Nephron (organoid): ENCODE measurements around the gene TUBA1B.
A peak's percentile ranks its signal among the peaks of the same experiment; 100 is the strongest.

Experiments
- H3K27ac Mint-ChIP-seq, 3 experiments: 2 replicates each; pipeline ENCODE4 v1.8.0; 2020; ENCODE audit warnings: mixed read lengths in 3 of 3, mild to moderate bottlenecking in 2 of 3, moderate library complexity in 1 of 3
- H3K27me3 Mint-ChIP-seq: 2 replicates; pipeline ENCODE4 v1.8.0; 2021; ENCODE audit warnings: low read depth, mild to moderate bottlenecking, moderate library complexity, mixed read lengths
- H3K36me3 Mint-ChIP-seq: 2 replicates; pipeline ENCODE4 v1.8.0; 2020; ENCODE audit warnings: low read depth, mixed read lengths
- H3K4me1 Mint-ChIP-seq: 2 replicates; pipeline ENCODE4 v1.8.0; 2020; ENCODE audit warnings: mixed read lengths
- H3K4me3 Mint-ChIP-seq, 3 experiments: 2 replicates each; pipeline ENCODE4 v1.8.0; 2020; ENCODE audit warnings: mild to moderate bottlenecking in 3 of 3, mixed read lengths in 3 of 3, moderate library complexity in 2 of 3
- H3K9me3 Mint-ChIP-seq: 2 replicates; pipeline ENCODE4 v1.8.0; 2020; ENCODE audit warnings: mixed read lengths
- TF ChIP-seq, protein P1 (sequence below), 3 experiments: fragments of 200-600 bp; sonication (generic); IDR thresholded peaks; one replicate each; pipeline ENCODE4 v1.5.0; 2021; ENCODE audit warnings: antibody characterized with exemption in 3 of 3; ENCODE audit not compliant: unreplicated experiment in 3 of 3

TUBA1B gene

DNA sequence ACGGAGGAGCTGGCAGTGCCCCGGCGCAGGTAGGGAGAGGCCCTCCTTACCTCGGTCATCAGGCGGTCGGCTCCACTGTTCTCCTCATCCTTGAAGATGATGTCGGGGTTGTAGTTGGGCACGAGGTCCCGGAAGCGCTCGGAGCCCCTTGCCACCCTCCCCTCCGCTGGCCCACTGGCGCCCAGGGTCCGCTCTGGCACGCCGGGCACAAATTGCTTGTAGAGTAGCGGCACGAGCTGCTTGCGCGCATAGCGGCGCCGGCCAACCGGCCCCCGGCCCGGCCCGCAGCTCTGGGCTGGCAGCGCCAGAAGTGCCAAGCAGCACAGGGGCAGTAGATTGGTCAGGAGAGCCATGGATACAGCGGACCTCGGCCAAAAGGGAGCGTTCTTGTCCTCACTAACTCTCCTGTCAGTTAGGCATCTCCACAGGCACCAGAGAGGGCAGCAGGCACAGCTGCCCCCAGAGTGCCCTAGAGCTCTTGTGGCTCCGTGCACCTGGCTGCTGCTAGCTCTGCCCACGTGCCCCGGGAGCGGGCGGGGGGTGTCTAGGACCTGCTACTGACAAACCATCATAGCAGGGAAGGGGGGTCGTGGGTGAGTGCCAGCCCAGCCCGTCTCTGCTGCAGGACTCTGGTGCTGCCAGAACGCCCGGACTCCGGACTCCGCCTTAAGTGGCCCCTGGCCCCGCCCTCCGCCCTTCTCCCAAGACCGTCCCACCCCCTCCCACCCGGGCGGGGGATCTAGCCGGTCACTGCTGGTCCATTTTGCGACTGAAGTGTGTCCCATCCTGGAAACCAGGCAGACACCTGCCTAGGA is 36.8 kb downstream of the TUBA1B start, which contains the start of gene DHH:
Gene DHH, minus strand, starts transcription at position 642 of the 815 bp plus-strand sequence. Its CDS starts 289 bp downstream, at position 353.
- Mint-ChIP-seq H3K27me3 (peaks cover 81% of the 10 kb centered on the region), H3K36me3 (peaks cover 33% of the 10 kb centered on the region), H3K27ac (no peak within 1 kb of the TSS), H3K4me1 (peaks cover 36% of the 10 kb centered on the region), H3K9me3 (no peaks in the 10 kb centered on the region), H3K4me3 (peak within 1 kb of the TSS; percentile 45 to 59 (median 50))
- TF ChIP-seq, protein P1, sequence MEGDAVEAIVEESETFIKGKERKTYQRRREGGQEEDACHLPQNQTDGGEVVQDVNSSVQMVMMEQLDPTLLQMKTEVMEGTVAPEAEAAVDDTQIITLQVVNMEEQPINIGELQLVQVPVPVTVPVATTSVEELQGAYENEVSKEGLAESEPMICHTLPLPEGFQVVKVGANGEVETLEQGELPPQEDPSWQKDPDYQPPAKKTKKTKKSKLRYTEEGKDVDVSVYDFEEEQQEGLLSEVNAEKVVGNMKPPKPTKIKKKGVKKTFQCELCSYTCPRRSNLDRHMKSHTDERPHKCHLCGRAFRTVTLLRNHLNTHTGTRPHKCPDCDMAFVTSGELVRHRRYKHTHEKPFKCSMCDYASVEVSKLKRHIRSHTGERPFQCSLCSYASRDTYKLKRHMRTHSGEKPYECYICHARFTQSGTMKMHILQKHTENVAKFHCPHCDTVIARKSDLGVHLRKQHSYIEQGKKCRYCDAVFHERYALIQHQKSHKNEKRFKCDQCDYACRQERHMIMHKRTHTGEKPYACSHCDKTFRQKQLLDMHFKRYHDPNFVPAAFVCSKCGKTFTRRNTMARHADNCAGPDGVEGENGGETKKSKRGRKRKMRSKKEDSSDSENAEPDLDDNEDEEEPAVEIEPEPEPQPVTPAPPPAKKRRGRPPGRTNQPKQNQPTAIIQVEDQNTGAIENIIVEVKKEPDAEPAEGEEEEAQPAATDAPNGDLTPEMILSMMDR (IDR thresholded peaks at IDR 0.05; ENCODE audit: unreplicated experiment in 3 of 3): no peak

DNA sequence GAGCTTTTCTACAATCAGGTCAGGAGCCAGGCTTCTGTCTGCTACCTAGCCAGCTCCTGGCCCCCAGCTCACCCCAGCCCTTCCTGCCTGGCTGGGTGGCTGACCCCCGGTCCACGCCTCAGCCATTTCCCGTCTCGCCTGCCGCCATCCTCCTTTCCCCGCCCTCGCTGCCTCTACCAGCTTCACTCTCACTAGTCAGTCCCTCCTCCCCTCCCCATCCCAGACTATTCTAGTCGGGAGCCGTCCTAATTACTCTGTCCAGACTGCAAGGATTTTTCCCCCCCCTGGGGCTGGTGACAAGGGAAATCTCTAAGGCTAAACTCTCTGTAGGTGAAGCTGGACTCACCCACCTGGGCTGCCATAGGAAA is 37.4 kb downstream of the TUBA1B start:
- Mint-ChIP-seq H3K36me3 (peaks cover 30% of the 10 kb centered on the region), H3K9me3 (no peaks in the 10 kb centered on the region), H3K27me3 (peaks cover 87% of the 10 kb centered on the region), H3K27ac (no peak overlapping the region), H3K4me3 (peak overlapping the region; percentile 45 to 59 (median 50)), H3K4me1 (peaks cover 37% of the 10 kb centered on the region)
- TF ChIP-seq, protein P1 (IDR thresholded peaks at IDR 0.05; ENCODE audit: unreplicated experiment in 3 of 3): no peak

DNA sequence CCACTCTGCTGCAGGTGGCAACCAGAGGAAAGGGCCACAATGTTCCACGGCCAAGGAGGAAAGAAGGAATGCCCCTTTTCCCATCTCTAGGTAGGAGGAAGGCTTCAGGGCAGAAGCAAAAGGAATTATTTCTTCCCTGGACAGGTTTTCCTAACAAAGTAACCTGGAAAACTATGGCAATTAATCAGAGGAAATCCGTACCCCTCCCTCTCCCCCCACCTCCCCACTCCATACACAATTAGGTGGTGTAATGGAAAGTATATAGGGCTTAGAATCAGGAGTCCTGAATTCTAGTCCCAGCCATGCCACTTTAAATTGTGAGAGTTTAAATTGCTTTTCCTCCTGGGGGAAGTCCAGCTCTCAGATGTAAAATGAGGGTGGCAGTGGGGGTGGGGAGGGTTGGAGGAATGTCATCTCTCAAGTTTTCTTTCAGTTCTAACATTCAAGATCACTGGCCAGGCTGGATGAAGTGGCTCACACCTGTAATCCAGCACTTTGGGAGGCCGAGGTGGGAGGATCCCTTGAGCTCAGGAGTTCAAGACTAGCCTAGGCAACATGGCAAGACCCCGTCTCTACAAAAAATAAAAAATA is 38.3 kb downstream of the TUBA1B start:
- peaks cover 45% of the 10 kb centered on the region for H3K4me1 Mint-ChIP-seq
- TF ChIP-seq, protein P1 (IDR thresholded peaks at IDR 0.05; ENCODE audit: unreplicated experiment in 3 of 3): no peak
- H3K27me3 Mint-ChIP-seq: peaks cover 95% of the 10 kb centered on the region
- H3K27ac Mint-ChIP-seq: no peak overlapping the region
- H3K4me3 Mint-ChIP-seq: peak overlapping the region in 2 of 3 experiments; percentile 71 to 73
- H3K36me3 Mint-ChIP-seq: peaks cover 21% of the 10 kb centered on the region
- no peaks in the 10 kb centered on the region for H3K9me3 Mint-ChIP-seq

DNA sequence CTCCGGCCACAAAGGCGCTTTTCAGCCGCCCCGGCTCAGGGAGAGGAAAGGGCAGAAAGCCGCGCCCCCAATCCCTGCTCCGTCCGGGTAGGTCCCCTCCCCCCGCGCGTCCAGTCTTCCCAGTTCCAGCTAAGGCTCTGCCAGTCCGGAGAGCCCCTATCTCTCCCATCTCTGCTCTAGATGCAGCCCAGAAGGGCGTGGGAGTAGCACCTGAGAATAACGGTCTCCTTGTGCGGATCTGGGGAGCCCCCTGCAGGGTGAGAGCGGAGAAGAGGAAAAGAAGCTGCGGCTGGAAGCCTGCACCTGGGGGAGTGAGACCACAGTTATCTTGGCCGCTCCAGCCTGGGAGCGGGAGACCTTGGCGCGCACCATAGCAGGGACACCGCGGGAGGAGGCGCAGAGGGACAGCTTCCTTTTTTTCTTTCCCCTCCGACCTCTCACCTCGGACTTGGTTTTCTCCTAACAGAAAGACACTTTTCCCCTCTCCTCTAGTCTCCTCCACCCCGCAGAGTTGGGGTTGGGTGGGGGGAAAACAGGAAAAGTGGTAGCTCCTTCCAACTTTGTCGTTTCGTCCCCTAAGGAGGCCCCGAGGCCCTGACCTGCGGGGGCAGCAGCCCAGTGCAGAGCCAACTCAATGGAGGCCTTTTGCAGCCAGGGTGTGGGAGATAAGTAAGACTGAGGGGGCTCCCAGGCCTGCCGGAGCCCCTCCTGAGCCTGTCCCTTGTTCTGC is 38.9 kb downstream of the TUBA1B start:
- Mint-ChIP-seq H3K4me1 (peaks cover 49% of the 10 kb centered on the region), H3K4me3 (peak overlapping the region; percentile 71 to 77 (median 73)), H3K9me3 (no peaks in the 10 kb centered on the region), H3K36me3 (peaks cover 16% of the 10 kb centered on the region), H3K27me3 (peaks cover 96% of the 10 kb centered on the region), H3K27ac (no peak overlapping the region)
- TF ChIP-seq, protein P1 (IDR thresholded peaks at IDR 0.05; ENCODE audit: unreplicated experiment in 3 of 3): peak; percentile 40 to 53 (median 42)

DNA sequence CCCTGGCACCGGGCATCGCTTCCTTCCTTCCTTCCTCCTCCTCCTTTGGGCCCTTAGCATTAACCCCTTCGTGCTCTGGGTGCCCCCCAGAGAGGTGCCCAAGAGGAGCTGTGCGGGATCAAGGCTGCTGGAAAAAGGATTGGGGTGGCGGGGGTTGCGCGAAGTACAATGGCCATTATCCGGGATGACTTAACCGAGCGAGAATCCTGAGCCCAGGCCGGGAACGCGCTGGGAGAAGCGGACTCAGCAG is 39.4 kb downstream of the TUBA1B start:
- H3K27ac Mint-ChIP-seq: no peak overlapping the region
- H3K4me3 Mint-ChIP-seq: peak overlapping the region; percentile 71 to 77 (median 73)
- no peaks in the 10 kb centered on the region for H3K9me3 Mint-ChIP-seq
- H3K36me3 Mint-ChIP-seq: peaks cover 13% of the 10 kb centered on the region
- peaks cover 49% of the 10 kb centered on the region for H3K4me1 Mint-ChIP-seq
- TF ChIP-seq, protein P1 (IDR thresholded peaks at IDR 0.05; ENCODE audit: unreplicated experiment in 3 of 3): no peak
- peaks cover 100% of the 10 kb centered on the region for H3K27me3 Mint-ChIP-seq
